Measurements from ENCODE around the gene PLA2G1B.

GRCh38 chr12:120284381-120284780 lies 43.2 kb downstream of the PLA2G1B start:
- TF ChIP-seq CTCF (IDR thresholded peaks at IDR 0.05) (no peak), POLR2A (IDR thresholded peaks at IDR 0.05) (no peak)

Data from body of pancreas (tissue), 4 donors.